SKM-1 (cell line): ENCODE measurements around the gene NUTM2G.
"Not testable (repeated sequence)": the region's sequence is repeated elsewhere in the genome, so short reads cannot be mapped to it uniquely, and the experiment has no call there.

Source experiments
- DNase-seq: peaks from one replicate; lab custom pipeline; 2025; ENCODE audit not compliant: unreplicated experiment; lab: John Stamatoyannopoulos, UW

Gene NUTM2G, protein sequence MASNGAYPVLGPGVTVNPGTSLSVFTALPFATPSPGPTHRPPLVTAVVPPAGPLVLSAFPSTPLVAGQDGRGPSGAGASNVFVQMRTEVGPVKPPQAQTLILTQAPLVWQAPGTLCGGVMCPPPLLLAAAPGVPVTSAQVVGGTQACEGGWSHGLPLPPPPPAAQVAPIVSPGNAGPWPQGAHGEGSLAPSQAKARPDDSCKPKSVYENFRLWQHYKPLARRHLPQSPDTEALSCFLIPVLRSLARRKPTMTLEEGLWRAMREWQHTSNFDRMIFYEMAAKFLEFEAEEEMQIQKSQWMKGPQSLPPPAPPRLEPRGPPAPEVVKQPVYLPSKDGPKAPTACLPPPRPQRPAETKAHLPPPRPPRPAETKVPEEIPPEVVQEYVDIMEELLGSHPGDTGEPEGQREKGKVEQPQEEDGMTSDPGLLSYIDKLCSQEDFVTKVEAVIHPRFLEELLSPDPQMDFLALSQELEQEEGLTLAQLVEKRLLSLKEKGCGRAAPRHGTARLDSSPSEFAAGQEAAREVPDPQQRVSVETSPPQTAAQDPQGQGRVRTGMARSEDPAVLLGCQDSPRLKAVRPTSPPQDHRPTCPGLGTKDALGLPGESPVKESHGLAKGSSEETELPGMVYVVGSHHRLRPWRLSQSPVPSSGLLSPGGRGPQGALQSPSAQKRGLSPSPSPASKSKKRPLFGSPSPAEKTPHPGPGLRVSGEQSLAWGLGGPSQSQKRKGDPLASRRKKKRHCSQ

DNA sequence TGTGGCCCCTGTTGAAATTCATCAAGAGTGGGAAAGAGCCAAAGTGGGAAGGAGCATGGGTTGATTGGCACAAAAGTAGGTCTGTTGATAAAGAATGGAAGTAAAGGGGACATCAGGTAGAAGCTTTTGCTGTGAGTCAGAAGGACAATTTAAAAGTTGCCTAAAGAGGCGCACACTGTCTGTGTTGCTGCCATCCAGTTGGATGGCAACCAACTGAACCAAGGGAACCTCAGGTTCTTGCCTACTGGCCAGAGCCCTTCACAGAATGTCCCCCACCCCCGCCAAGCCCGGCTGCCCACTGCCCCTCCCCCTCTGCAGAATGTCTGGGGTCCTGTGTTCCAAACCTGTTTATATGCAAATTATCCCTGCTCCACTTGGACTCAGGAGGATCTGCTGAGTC lies at the start of gene NUTM2G:
Gene NUTM2G, plus strand, starts transcription at position 301 of the 400 bp plus-strand sequence. CDS start 182 bp downstream, outside the sequence.
- DNase-seq: not testable (repeated sequence)

- no peak for DNase-seq
Measured at GRCh38 chr9:96883922-96884321, 44.7 kb upstream of the NUTM2G start.

- no peak for DNase-seq
Measured at GRCh38 chr9:96884443-96884842, 44.2 kb upstream of the NUTM2G start.

GRCh38 chr9:96885424-96885823 lies 43.2 kb upstream of the NUTM2G start:
- no peak for DNase-seq

DNA sequence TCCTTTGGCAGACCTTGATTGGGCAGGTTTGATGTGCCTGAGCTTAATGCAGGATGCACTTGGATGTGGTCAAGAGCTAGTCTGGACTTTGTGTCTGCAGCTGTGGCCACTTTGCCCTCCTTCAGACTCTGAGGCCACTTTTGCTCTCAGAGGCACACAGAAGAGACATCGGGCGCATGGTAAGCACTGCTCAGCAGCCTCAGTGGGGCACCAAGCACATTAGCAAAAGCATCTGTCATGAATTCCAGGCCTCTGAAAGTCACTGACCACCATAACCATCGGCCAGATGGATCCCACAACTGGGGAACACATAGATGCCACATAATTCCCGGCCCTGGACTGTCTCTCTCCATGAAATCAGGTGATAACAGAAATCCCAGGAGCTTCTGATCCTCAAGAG lies 40.1 kb upstream of the NUTM2G start:
- no peak for DNase-seq

GRCh38 chr9:96892131-96892530 lies 36.5 kb upstream of the NUTM2G start:
- DNase-seq: no peak

GRCh38 chr9:96900010-96900409 lies 28.6 kb upstream of the NUTM2G start:
- not testable (repeated sequence) for DNase-seq

- DNase-seq: not testable (repeated sequence)
Measured at GRCh38 chr9:96904947-96905722, 23.5 kb upstream of the NUTM2G start.

GRCh38 chr9:96908479-96908878 lies 20.2 kb upstream of the NUTM2G start:
- DNase-seq: not testable (repeated sequence)

DNA sequence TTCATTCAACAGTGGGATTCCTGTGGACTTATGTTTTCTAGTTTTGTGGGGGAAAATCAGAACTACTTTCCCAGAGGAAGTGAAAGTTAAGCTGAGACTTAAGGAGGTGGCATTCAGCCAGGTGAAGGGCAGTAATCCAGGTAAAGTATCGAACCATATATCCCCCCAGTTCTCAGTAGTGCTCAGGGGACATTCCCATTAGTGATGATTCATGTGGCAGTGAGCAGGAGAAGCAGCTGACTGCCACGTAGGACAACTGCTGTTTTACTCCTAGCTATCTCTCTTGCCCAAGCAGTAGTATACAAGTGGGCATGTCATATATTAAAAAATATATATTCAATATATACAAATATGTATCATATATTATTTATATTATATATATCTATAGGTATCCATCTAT lies 13.1 kb upstream of the NUTM2G start:
- not testable (repeated sequence) for DNase-seq

- DNase-seq: not testable (repeated sequence)
Measured at GRCh38 chr9:96916531-96916930, 12.1 kb upstream of the NUTM2G start.

- not testable (repeated sequence) for DNase-seq
Measured at GRCh38 chr9:96918550-96918949, 10.1 kb upstream of the NUTM2G start.

DNA sequence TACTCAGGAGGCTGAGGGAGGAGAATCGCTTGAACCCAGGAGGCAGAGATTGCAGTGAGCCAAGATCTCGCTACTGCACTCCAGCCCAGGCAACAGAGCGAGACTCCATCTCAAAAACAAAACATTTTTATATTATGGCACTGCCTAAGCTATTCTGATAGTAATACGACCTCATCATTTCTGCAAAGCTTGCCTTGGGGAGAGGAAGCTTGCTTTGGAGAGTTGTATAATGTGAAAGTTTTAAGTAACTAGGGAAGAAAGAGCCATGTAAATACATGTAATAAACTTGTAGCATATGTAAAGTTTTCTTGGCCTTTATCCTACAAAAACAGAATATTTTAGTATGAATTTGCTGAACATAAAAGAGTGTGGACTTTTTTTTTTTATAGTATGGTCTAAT lies 7.8 kb upstream of the NUTM2G start:
- not testable (repeated sequence) for DNase-seq

DNA sequence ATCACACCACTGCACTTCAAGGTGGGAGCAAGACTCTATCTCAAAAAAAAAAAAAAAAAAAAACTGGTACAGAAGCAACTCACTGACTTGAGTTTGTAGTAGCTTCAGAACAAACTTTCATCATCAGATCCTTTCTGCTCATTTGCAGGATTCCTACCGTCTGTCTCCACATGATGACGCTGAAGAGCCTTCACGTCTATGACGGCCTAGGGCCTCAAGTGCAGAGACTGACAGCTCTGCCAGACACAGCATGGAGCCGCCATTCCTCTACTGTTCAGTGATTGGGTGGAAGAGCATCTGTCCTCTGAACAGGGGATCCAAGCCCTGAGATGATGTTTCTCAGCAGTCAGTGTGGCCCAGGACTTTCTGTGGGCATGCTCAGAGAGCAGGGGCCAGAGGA lies 3.1 kb upstream of the NUTM2G start:
- DNase-seq: not testable (repeated sequence)

DNA sequence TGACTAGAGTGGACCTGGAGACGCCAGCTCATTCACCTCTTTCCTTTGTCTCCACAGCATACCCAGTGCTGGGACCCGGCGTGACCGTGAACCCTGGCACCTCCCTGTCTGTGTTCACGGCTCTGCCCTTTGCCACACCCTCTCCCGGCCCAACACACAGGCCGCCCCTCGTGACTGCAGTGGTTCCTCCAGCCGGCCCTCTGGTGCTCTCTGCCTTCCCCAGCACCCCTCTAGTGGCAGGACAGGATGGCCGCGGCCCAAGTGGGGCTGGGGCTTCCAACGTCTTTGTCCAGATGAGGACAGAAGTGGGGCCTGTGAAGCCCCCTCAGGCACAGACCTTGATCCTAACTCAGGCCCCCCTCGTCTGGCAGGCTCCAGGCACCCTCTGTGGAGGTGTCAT lies 3.0 kb downstream of the NUTM2G start:
- not testable (repeated sequence) for DNase-seq

DNA sequence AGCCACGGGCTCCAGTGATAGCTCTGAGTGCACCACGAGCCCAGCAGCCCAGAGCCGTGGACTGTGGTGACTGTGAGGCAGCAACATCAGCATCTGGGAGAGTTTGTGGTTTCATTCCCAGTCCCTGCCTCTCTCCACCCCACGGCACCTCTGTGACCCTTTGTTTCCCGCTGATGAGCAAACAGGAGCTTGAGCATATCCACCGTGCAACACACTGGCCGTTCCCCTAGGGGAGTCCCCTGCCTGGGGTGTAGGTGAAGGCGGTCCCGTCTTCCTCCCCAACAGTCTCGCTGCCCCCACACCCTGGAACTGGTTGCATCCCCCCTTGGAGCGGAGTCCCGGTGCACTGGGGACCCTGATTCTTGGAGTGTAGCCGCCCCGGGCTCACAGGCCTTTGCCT lies 5.5 kb downstream of the NUTM2G start:
- DNase-seq: not testable (repeated sequence)

DNA sequence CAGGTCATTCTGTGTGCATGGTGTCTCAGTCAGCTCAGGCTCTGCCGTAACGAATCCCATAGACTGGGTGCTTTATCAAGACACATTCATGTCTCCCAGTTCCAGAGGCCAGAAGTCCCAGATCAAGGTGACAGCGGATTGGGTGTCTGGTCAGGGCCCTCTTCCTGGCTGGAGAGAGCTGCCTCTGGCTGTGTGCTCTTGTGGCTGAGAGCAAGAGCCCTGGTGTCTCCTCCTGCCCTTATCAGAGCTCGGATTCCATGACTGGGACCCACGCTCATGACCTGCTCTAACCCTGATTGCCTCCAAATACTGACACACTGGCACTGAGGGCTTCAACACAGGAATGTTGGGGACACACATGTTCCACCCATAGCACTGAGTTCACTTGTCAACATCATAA lies 6.1 kb downstream of the NUTM2G start:
- DNase-seq: not testable (repeated sequence)

DNA sequence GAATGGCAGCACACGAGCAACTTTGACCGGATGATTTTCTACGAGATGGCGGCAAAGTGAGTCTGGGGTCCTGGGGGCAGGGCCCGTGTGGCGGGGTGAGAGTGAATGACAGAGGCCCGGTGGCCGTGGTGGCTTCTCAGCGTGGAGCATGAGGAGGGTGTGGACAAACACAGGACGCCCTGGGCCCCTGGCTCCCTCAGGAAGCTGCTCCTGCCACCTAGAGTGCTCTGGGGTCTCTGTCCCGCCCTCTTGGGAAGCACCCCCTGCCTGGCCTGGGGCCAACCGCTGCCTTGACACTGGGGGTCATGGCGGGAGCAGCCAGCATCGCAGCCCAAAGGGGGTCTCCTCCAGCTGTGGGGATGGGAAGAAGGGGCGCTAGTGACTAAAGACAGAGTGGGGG lies 6.8 kb downstream of the NUTM2G start:
- not testable (repeated sequence) for DNase-seq

- DNase-seq: not testable (repeated sequence)
Measured at GRCh38 chr9:96937442-96937841, 8.8 kb downstream of the NUTM2G start.

DNA sequence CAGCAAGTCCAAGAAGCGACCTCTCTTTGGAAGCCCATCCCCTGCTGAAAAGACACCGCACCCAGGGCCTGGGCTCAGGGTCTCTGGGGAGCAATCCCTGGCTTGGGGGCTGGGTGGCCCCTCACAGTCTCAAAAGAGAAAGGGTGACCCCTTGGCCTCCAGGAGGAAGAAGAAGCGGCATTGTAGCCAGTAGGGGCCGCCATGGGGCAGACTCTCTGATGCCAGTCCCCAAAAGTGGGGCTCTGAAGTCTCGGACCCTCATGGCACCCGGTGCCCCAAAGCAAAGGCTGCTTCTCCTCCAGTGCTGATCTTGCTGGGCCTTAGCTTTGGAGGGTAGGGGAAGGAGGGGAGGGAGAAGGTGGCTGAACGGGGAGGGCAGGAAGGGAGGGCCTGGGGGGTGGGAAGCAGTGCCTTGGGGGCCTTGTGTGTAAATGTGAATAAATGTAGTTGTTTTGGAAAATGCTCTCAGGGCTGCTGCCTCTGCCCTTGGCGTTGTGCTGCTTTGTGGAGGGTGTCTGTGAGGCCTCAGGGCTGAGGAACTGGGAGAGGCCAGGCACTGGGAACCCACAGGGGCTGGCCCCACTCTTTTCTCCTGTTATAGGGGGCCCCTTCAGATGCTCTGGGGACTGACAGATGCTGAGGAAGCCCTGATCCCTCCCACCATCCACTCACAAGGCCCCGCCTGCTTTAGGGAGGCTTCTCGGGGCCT lies 10.5 kb downstream of the NUTM2G start:
- not testable (repeated sequence) for DNase-seq

GRCh38 chr9:96940982-96941381 lies 12.3 kb downstream of the NUTM2G start:
- not testable (repeated sequence) for DNase-seq
